ENCODE measurements around the gene KRR1. TPM values are rescaled to one million over a fixed set of nuclear protein-coding genes. Genes with fewer than 3 reads are reported as not detected.

Gene KRR1
- total RNA-seq = 10 to 100 TPM; 26.2 to 69.1 (median 48.7) TPM
- 10 to 100 TPM; 12.1 to 29.0 TPM for polyA plus RNA-seq
- long read RNA-seq, donor 1, full-length matches to known transcripts = 60 of 80 reads
- long read RNA-seq, donor 1, partial matches to known transcripts = 7 of 80 reads
- long read RNA-seq, donor 1, other reads (novel, unspliced or antisense) = 13 of 80 reads
- long read RNA-seq, donor 2, full-length matches to known transcripts = 23 of 30 reads
- long read RNA-seq, donor 2, partial matches to known transcripts = 7 of 30 reads
- long read RNA-seq, donor 2, other reads (novel, unspliced or antisense) = 0 of 30 reads
- long read RNA-seq, donor 3, full-length matches to known transcripts = 20 of 29 reads
- long read RNA-seq, donor 3, partial matches to known transcripts = 2 of 29 reads
- long read RNA-seq, donor 3, other reads (novel, unspliced or antisense) = 7 of 29 reads

DNA sequence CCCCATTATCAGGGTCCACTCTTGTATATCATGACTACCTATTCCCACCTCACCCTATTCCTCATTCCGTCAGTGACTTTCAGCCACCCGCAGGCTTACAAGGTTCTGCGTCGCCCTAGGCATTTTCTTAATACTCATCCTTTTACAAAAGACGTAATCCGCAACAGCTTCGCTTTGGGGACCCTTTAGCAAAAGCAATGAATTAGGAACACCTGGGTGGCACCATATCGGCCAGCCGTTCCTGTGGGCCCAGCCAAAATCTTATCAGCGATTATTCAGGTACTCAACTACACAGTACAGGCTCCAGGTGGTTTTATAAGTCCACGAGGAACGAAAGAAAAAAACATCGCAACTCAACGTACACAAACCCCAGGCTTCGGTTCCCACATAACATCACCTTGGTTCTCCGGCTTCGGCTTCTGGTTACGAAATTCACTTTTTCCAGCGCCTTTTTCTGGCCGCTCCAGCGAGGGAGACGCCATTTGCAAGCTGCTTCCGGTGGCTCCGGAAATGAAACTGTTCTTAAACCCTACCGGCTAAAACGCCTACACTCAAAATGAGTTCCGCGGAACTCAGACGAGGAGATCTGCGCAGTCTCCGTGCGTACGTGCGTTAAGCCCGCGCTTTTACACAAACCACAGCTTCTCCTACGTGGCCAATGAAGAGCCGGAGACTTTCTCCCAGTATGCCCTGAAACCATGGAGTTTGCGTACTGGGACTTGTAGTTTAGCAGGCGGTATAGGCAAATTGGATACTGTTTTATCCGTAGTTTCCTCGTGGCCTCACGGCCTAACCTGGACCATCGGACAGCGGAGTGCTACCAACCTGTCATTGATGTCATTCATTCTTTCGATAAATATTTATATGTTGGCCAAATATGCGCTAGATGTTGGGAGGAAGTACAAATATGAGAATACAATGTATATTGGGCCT lies at the start of gene KRR1:
KRR1 (minus strand) TSS at position 494 of the 933 bp plus-strand sequence; CDS start at position 482, 12 bp downstream.
- Histone ChIP-seq H3K4me1 (ENCODE audit: insufficient read depth) (peaks cover 1% of the 10 kb centered on the region), H3K4me3 (peak within 1 kb of the TSS; percentile 74), H3K27ac (peak within 1 kb of the TSS in 1 of 2 donors; percentile 15), H3K9me3 (no peaks in the 10 kb centered on the region), H3K36me3 (no peaks in the 10 kb centered on the region), H3K27me3 (no peaks in the 10 kb centered on the region)
- WGBS, 3 donors = 3% methylated on average over 47 of the region's 47 CpGs
- TF ChIP-seq, protein P1, sequence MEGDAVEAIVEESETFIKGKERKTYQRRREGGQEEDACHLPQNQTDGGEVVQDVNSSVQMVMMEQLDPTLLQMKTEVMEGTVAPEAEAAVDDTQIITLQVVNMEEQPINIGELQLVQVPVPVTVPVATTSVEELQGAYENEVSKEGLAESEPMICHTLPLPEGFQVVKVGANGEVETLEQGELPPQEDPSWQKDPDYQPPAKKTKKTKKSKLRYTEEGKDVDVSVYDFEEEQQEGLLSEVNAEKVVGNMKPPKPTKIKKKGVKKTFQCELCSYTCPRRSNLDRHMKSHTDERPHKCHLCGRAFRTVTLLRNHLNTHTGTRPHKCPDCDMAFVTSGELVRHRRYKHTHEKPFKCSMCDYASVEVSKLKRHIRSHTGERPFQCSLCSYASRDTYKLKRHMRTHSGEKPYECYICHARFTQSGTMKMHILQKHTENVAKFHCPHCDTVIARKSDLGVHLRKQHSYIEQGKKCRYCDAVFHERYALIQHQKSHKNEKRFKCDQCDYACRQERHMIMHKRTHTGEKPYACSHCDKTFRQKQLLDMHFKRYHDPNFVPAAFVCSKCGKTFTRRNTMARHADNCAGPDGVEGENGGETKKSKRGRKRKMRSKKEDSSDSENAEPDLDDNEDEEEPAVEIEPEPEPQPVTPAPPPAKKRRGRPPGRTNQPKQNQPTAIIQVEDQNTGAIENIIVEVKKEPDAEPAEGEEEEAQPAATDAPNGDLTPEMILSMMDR (IDR thresholded peaks at IDR 0.05) = peak in 2 of 3 donors; percentile 10
- no peak for TF ChIP-seq EP300 (IDR thresholded peaks at IDR 0.05)
- no peak for TF ChIP-seq POLR2A (IDR thresholded peaks at IDR 0.05)
- DNase-seq = peak; percentile 86 to 92 (median 89)
- intact Hi-C loops (cut with DNase I) = loop anchor here in 1 of 4 donors (5.0 kb wide), 1 partner anchor 521 kb away; the partner anchor contains the start of gene PHLDA1

- Histone ChIP-seq H3K4me3 (no peak overlapping the region), H3K27me3 (no peaks in the 10 kb centered on the region), H3K9me3 (no peaks in the 10 kb centered on the region), H3K27ac (no peak overlapping the region), H3K36me3 (no peaks in the 10 kb centered on the region), H3K4me1 (ENCODE audit: insufficient read depth) (peaks cover 2% of the 10 kb centered on the region)
- intact Hi-C loops (cut with DNase I) = no loop called here
- 14 to 18% (median 14%) methylated on average over 2 of the region's 2 CpGs for WGBS, 3 donors
- TF ChIP-seq POLR2A (IDR thresholded peaks at IDR 0.05) = no peak
- TF ChIP-seq, protein P1 (IDR thresholded peaks at IDR 0.05) = peak in 2 of 3 donors; percentile 45 to 49
- DNase-seq = no peak
Observed at GRCh38 chr12:75560167-75560566, 48.8 kb upstream of the KRR1 start.

- Histone ChIP-seq H3K4me3 (no peak overlapping the region), H3K27me3 (no peaks in the 10 kb centered on the region), H3K9me3 (no peaks in the 10 kb centered on the region), H3K36me3 (no peaks in the 10 kb centered on the region), H3K27ac (no peak overlapping the region), H3K4me1 (ENCODE audit: insufficient read depth) (peaks cover 2% of the 10 kb centered on the region)
- DNase-seq = no peak
- TF ChIP-seq EP300 (IDR thresholded peaks at IDR 0.05) (no peak), POLR2A (IDR thresholded peaks at IDR 0.05) (no peak)
- TF ChIP-seq, protein P1 (IDR thresholded peaks at IDR 0.05) = no peak
- intact Hi-C loops (cut with DNase I) = no loop called here
- 47 to 68% (median 64%) methylated on average over 3 of the region's 3 CpGs for WGBS, 3 donors
Observed at GRCh38 chr12:75558287-75558686, 46.9 kb upstream of the KRR1 start.

GRCh38 chr12:75556311-75556899 lies 45.0 kb upstream of the KRR1 start:
- H3K4me1 ChIP-seq (ENCODE audit: insufficient read depth) = peaks cover 2% of the 10 kb centered on the region
- H3K36me3 ChIP-seq = no peaks in the 10 kb centered on the region
- intact Hi-C loops (cut with DNase I) = no loop called here
- no peak overlapping the region for H3K4me3 ChIP-seq
- no peak for DNase-seq
- H3K9me3 ChIP-seq = no peaks in the 10 kb centered on the region
- H3K27me3 ChIP-seq = no peaks in the 10 kb centered on the region
- H3K27ac ChIP-seq = no peak overlapping the region
- WGBS, 3 donors = 53 to 68% (median 63%) methylated on average over 3 of the region's 3 CpGs
- TF ChIP-seq, protein P1 (IDR thresholded peaks at IDR 0.05) = no peak
- no peak for TF ChIP-seq EP300 (IDR thresholded peaks at IDR 0.05)
- no peak for TF ChIP-seq POLR2A (IDR thresholded peaks at IDR 0.05)

All from ovary (tissue), 10 donors.